HCT116 (cell line): ENCODE data around the gene POU2F3. TPM values are rescaled to one million over a fixed set of nuclear protein-coding genes. Genes with fewer than 3 reads are reported as not detected.

Source experiments
- ATAC-seq: fragments of 200-7000 bp; cut with Tn5 transposase; 2 replicates; pipeline ENCODE4 v1.9.1; 2020; ENCODE audit warnings: mild to moderate bottlenecking, moderate library complexity
- BruUV-seq: library from RNA; stranded (reverse); fragments of 400-500 nt; replicated peaks from 2 replicates; lab custom pipeline; 2021; lab: Mats Ljungman, UMichigan
- CTCF ChIA-PET: fragments of 300-600 bp; sonication (Branson Sonifier 250); formaldehyde crosslinking; loops from one replicate; lab custom pipeline; 2021; ENCODE audit warnings: antibody characterized with exemption; lab: Charles Lee
- POLR2A ChIA-PET: fragments of 300-600, 350-600 bp; sonication (Branson Sonifier 250); formaldehyde crosslinking; loops from one replicate; lab custom pipeline; 2021; ENCODE audit warnings: antibody characterized with exemption; lab: Charles Lee
- RAD21 ChIA-PET, 2 experiments: fragments of 300-600 bp; sonication (Branson Sonifier 250); formaldehyde crosslinking; loops; one replicate each; lab custom pipeline; 2023; ENCODE audit warnings: low total read pairs in 2 of 2; ENCODE audit not compliant: uncharacterized antibody in 2 of 2, unreplicated experiment in 2 of 2, low non-redundant PET in 1 of 2; lab: Charles Lee
- DNase-seq: peaks from one replicate; pipeline ENCODE4 v3.0.0-alpha.2; 2010; ENCODE audit warnings: low read depth, low spot score
- H2AFZ ChIP-seq: fragments of 200-600 bp; shearing (Covaris generic), sonication (generic); 2 replicates; pipeline ENCODE4 v1.6.1; 2017; ENCODE audit warnings: low read depth, mixed run types, mixed read lengths, antibody characterized with exemption, low read length; ENCODE audit not compliant: poor library complexity, severe bottlenecking
- H3K27ac ChIP-seq: 2 replicates; pipeline ENCODE4 v1.5.1; 2012; ENCODE audit warnings: low read depth, low read length
- H3K27me3 ChIP-seq: fragments of 200-600 bp; sonication (generic); 2 replicates; pipeline ENCODE4 v1.6.1; 2016; ENCODE audit warnings: mixed run types, low read length, mixed read lengths; ENCODE audit not compliant: insufficient read depth
- H3K36me3 ChIP-seq, 2 experiments: fragments of 200-500 bp in 1 of 2; fragments of 200-600 bp in 1 of 2; sonication (Bioruptor generic) in 1 of 2; sonication (generic) in 1 of 2; 2 replicates each; pipeline versions ENCODE4 v1.5.1 to v1.6.1; 2014 to 2016; ENCODE audit warnings: low read length in 2 of 2, inconsistent platforms in 1 of 2, mixed read lengths in 1 of 2, mixed run types in 1 of 2; ENCODE audit not compliant: insufficient read depth in 2 of 2, control insufficient read depth in 1 of 2
- H3K4me1 ChIP-seq, 2 experiments: fragments of 200-600 bp in 1 of 2; sonication (generic) in 1 of 2; 2 replicates each; pipeline versions ENCODE4 v1.5.1 to v1.6.1; 2012 to 2017; ENCODE audit warnings: low read length in 2 of 2, inconsistent platforms in 1 of 2, mild to moderate bottlenecking in 1 of 2, mixed read lengths in 1 of 2, mixed run types in 1 of 2, moderate library complexity in 1 of 2; ENCODE audit not compliant: insufficient read depth in 2 of 2, control insufficient read depth in 1 of 2
- H3K4me2 ChIP-seq: fragments of 200-600 bp; sonication (generic); 2 replicates; pipeline ENCODE4 v1.6.1; 2017; ENCODE audit warnings: mixed run types, low read length, mixed read lengths
- H3K4me3 ChIP-seq, 2 experiments: fragments of 200-600 bp in 1 of 2; sonication (generic) in 1 of 2; replicated peaks in 1 of 2; 2 replicates each; pipeline ENCODE4 v1.5.1; 2011 to 2016; ENCODE audit warnings: low read length in 2 of 2, control low read depth in 1 of 2, low read depth in 1 of 2, mild to moderate bottlenecking in 1 of 2, mixed read lengths in 1 of 2, mixed run types in 1 of 2
- H3K79me2 ChIP-seq: fragments of 200-600 bp; sonication (generic); 2 replicates; pipeline ENCODE4 v1.6.1; 2017; ENCODE audit warnings: mild to moderate bottlenecking, mixed run types, low read length, moderate library complexity, mixed read lengths; ENCODE audit not compliant: insufficient read depth
- H3K9ac ChIP-seq: fragments of 200-600 bp; sonication (generic); 2 replicates; pipeline ENCODE4 v1.6.1; 2016; ENCODE audit warnings: low read length, mixed read lengths
- H3K9me2 ChIP-seq: fragments of 200-600 bp; sonication (generic), shearing (Covaris generic); 2 replicates; pipeline ENCODE4 v1.6.1; 2017; ENCODE audit warnings: mixed run types, mild to moderate bottlenecking, moderate library complexity; ENCODE audit not compliant: insufficient read depth
- H3K9me3 ChIP-seq, 2 experiments: fragments of 200-500 bp in 1 of 2; fragments of 200-600 bp in 1 of 2; sonication (Bioruptor generic) in 1 of 2; sonication (generic) in 1 of 2; 2 replicates each; pipeline ENCODE4 v1.6.1; 2014 to 2017; ENCODE audit warnings: low read length in 2 of 2, mixed read lengths in 2 of 2, inconsistent platforms in 1 of 2, low read depth in 1 of 2, mild to moderate bottlenecking in 1 of 2, mixed run types in 1 of 2, moderate library complexity in 1 of 2; ENCODE audit not compliant: control insufficient read depth in 1 of 2, insufficient read depth in 1 of 2
- H4K20me1 ChIP-seq: fragments of 200-600 bp; sonication (generic), shearing (Covaris generic); 2 replicates; pipeline ENCODE4 v1.6.1; 2017; ENCODE audit warnings: mixed run types, mild to moderate bottlenecking, moderate library complexity; ENCODE audit not compliant: insufficient read depth
- CEBPB ChIP-seq: IDR thresholded peaks from 2 replicates; pipeline ENCODE4 v1.6.1; 2012; ENCODE audit warnings: low read depth
- EGR1 ChIP-seq: IDR thresholded peaks from 2 replicates; pipeline ENCODE4 v1.6.1; 2012; ENCODE audit warnings: low read depth
- FOSL1 ChIP-seq: IDR thresholded peaks from 2 replicates; pipeline ENCODE4 v1.6.1; 2012; ENCODE audit warnings: low read depth
- POLR2A ChIP-seq: IDR thresholded peaks from 2 replicates; pipeline ENCODE4 v1.7.0; 2011; ENCODE audit warnings: borderline replicate concordance; ENCODE audit not compliant: insufficient read depth, insufficient read length; ENCODE audit errors: extremely low read depth
- SRF ChIP-seq: IDR thresholded peaks from 2 replicates; pipeline ENCODE4 v1.6.1; 2012; ENCODE audit warnings: low read depth
- ZBTB33 ChIP-seq: IDR thresholded peaks from 2 replicates; pipeline ENCODE4 v1.6.1; 2011; ENCODE audit warnings: mild to moderate bottlenecking, low read length, moderate library complexity; ENCODE audit not compliant: insufficient replicate concordance; ENCODE audit errors: extremely low read depth
- ZFX ChIP-seq: fragments of 450-650 bp; IDR thresholded peaks from 2 replicates; pipeline ENCODE4 v1.6.1; 2017
- intact Hi-C: fragments of 100-400 bp; cut with micrococcal nuclease; formaldehyde crosslinking; loops from 2 replicates; pipeline ENCODE4 v1.10.0; 2022
- total RNA-seq: library from RNA; stranded (reverse); gene quantifications from one replicate; pipeline ENCODE4 v1.2.1, GENCODE V29; 2021; ENCODE audit not compliant: unreplicated experiment
- TF ChIP-seq, protein P1 (sequence below): IDR thresholded peaks from 2 replicates; pipeline ENCODE4 v1.6.1; 2012; ENCODE audit warnings: low read depth

POU2F3 gene
- total RNA-seq, 1 experiment from 2014 or later = 0.15 TPM

GRCh38 chr11:120207512-120207911 lies 32.4 kb upstream of the POU2F3 start:
- Histone ChIP-seq H3K36me3 (no peaks in the 10 kb centered on the region), H3K9ac (no peak overlapping the region), H3K4me1 (peaks cover 13 to 44% of the 10 kb centered on the region in 2 experiments), H3K27me3 (no peaks in the 10 kb centered on the region), H3K4me2 (no peak overlapping the region), H2AFZ (no peak overlapping the region), H3K9me2 (no peaks in the 10 kb centered on the region), H3K27ac (no peak overlapping the region), H3K9me3 (no peaks in the 10 kb centered on the region), H3K79me2 (peaks cover 6% of the 10 kb centered on the region; the same call in 1 of the 2 replicates), H3K4me3 (no peak overlapping the region), H4K20me1 (no peaks in the 10 kb centered on the region)
- intact Hi-C loops = no loop called here
- DNase-seq (no peak), ATAC-seq (no peak)
- TF ChIP-seq ZFX (no peak), CEBPB (no peak), POLR2A (no peak), SRF (no peak), ZBTB33 (no peak), EGR1 (no peak), FOSL1 (no peak)
- TF ChIP-seq, protein P1, sequence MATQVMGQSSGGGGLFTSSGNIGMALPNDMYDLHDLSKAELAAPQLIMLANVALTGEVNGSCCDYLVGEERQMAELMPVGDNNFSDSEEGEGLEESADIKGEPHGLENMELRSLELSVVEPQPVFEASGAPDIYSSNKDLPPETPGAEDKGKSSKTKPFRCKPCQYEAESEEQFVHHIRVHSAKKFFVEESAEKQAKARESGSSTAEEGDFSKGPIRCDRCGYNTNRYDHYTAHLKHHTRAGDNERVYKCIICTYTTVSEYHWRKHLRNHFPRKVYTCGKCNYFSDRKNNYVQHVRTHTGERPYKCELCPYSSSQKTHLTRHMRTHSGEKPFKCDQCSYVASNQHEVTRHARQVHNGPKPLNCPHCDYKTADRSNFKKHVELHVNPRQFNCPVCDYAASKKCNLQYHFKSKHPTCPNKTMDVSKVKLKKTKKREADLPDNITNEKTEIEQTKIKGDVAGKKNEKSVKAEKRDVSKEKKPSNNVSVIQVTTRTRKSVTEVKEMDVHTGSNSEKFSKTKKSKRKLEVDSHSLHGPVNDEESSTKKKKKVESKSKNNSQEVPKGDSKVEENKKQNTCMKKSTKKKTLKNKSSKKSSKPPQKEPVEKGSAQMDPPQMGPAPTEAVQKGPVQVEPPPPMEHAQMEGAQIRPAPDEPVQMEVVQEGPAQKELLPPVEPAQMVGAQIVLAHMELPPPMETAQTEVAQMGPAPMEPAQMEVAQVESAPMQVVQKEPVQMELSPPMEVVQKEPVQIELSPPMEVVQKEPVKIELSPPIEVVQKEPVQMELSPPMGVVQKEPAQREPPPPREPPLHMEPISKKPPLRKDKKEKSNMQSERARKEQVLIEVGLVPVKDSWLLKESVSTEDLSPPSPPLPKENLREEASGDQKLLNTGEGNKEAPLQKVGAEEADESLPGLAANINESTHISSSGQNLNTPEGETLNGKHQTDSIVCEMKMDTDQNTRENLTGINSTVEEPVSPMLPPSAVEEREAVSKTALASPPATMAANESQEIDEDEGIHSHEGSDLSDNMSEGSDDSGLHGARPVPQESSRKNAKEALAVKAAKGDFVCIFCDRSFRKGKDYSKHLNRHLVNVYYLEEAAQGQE = no peak
- POLR2A ChIA-PET = no interaction called here
- no TSS peak for BruUV-seq
- RAD21 ChIA-PET = no interaction called here
- CTCF ChIA-PET = no interaction called here
